Epidermal melanocyte (primary cell): ENCODE measurements around the gene TMEM163.
"Not testable (repeated sequence)": the region's sequence is repeated elsewhere in the genome, so short reads cannot be mapped to it uniquely, and the experiment has no call there.

Experiments used
- DNase-seq: peaks from one replicate; pipeline ENCODE4 v3.0.0; 2011; ENCODE audit warnings: low spot score; ENCODE audit not compliant: insufficient read length

TMEM163 gene

GRCh38 chr2:134491022-134491421, 227.8 kb downstream of the TMEM163 start:
- DNase-seq = no peak

- no peak for DNase-seq
Observed at GRCh38 chr2:134490559-134490958, 228.2 kb downstream of the TMEM163 start.

GRCh38 chr2:134489732-134490384, 228.9 kb downstream of the TMEM163 start:
- DNase-seq = no peak

GRCh38 chr2:134482766-134483340, 235.9 kb downstream of the TMEM163 start:
- DNase-seq = no peak

GRCh38 chr2:134482131-134482723, 236.6 kb downstream of the TMEM163 start:
- DNase-seq = no peak

- DNase-seq = no peak
Observed at GRCh38 chr2:134479696-134480330, 239.0 kb downstream of the TMEM163 start.

GRCh38 chr2:134476982-134477381, 241.8 kb downstream of the TMEM163 start:
- not testable (repeated sequence) for DNase-seq

- DNase-seq = no peak
Observed at GRCh38 chr2:134470561-134471168, 248.1 kb downstream of the TMEM163 start.

- no peak for DNase-seq
Observed at GRCh38 chr2:134469516-134470115, 249.2 kb downstream of the TMEM163 start.

GRCh38 chr2:134468776-134469175, 250.0 kb downstream of the TMEM163 start:
- no peak for DNase-seq

GRCh38 chr2:134468164-134468563, 250.6 kb downstream of the TMEM163 start:
- DNase-seq = no peak

- no peak for DNase-seq
Observed at GRCh38 chr2:134466141-134466540, 252.7 kb downstream of the TMEM163 start.

- no peak for DNase-seq
Observed at GRCh38 chr2:134465228-134466105, 253.3 kb downstream of the TMEM163 start.

GRCh38 chr2:134463699-134464022, 255.1 kb downstream of the TMEM163 start:
- no peak for DNase-seq

GRCh38 chr2:134462791-134463698, 255.8 kb downstream of the TMEM163 start:
- DNase-seq = no peak

GRCh38 chr2:134462275-134462674, 256.5 kb downstream of the TMEM163 start:
- DNase-seq = no peak

- DNase-seq = no peak
Observed at GRCh38 chr2:134461511-134461910, 257.3 kb downstream of the TMEM163 start.

GRCh38 chr2:134460583-134460998, 258.2 kb downstream of the TMEM163 start:
- DNase-seq = no peak

- no peak for DNase-seq
Observed at GRCh38 chr2:134459706-134460406, 258.9 kb downstream of the TMEM163 start.
